HG03442 (cell line): ENCODE data around the gene LRRIQ4.

Experiments
- ATAC-seq: cut with Tn5 transposase; IDR thresholded peaks from one replicate; pipeline ENCODE4 v1.9.1; 2021; ENCODE audit warnings: mild to moderate bottlenecking, moderate library complexity; ENCODE audit not compliant: unreplicated experiment

Gene LRRIQ4

DNA sequence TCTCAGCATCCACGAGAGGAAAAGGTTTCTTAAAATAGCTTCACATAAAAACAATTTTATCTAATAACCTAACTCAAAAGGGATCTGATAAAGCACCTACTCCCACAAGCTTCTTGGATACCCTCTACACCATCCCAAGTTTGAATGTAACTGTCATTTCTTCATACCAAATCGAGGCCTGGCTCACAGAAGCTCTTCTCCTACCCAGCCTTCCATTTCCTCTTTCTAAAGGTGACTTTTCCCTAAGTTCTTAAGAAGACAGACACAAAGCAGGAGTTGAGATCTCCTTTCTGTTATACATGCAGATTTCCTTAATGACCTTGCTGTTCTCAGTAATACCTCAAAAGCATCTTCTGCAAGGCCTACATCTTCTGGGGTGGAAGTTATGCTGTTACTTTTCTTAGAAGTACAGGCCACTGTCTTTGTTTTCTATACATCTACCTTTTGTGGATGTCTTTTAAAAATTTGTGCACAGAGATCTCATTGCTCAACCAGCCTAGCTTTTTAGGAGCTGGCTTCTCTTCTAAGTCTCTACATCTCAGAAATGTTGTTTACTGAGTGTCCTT is 3.4 kb upstream of the LRRIQ4 start:
- ATAC-seq, result no peak

DNA sequence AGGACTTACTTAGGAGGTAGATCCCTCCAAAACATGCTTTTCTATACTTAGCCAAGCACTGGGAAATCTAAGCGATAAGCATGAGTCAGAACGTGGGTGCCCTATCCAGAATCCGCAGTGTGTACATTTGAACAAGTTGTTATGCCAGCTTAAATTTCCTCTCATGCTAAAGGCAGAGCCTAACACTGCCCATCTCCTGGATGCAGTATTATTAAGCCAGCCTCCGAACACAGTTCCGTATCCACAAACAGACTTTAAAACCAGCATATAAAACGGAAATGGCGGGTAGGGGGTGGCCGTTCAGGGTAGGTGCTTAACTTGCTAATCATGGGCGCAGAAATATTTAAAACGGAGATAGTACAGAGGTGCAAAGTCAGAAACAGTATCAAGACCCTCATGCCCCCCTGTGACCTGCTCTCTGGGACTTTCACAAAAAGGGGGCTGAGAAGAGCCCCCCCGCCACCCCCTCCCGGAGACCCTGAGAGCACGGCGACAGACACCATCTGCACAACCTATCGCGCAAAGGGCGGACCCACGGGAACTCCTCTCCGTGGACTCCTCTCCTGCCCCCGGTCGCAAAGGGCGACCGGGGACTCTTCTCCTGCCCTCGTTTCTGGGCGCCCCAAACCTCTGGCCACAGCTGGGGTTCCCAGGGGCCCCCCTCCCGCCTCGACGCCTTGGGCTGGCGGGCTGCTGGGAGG is 889 bp upstream of the LRRIQ4 start:
- peak; percentile 2 for ATAC-seq

- ATAC-seq, result no peak
Observed at GRCh38 chr3:169813278-169813677, 608 bp downstream of the LRRIQ4 start.

DNA sequence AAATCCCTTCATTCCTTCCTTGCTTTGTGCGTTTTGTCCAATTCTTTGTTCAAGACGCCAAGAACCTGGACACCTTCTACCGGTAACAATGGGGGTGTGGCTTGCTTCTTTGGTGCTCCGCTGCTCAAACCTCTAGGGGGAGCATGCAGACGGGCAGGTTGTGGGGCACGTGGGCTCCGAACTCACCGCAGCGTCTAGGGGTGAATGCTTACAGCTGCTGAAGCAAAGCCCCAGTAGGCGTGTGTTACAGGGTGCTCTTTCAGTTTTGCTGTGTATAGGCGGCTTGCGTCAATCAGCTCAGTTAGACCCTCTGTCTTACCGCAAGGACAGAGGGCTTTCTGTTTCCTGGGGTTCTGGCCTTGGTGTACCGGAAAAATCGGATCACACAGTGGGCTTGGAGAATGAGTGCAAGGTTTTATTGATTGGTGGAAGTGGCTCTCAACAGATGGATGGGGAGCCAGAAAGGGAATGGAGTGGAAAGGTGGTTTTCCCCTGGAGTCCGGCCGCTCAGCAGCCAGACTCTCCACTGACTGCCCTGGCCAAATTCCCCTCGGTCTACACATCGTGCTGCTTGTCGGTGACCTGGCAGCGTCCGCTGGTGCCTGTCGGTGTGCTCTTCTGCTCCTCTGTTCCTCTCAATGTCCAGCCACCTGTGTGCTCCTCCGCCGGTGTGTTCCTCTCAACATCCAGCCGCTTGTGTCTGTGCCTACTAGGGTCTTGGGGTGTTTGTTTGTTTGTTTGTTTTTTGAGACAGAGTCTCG is 1.3 kb downstream of the LRRIQ4 start:
- ATAC-seq, result peak; percentile 89

GRCh38 chr3:169815590-169816150 is 3.0 kb downstream of the LRRIQ4 start:
- no peak for ATAC-seq

- no peak for ATAC-seq
Observed at GRCh38 chr3:169818316-169818715, 5.6 kb downstream of the LRRIQ4 start.

DNA sequence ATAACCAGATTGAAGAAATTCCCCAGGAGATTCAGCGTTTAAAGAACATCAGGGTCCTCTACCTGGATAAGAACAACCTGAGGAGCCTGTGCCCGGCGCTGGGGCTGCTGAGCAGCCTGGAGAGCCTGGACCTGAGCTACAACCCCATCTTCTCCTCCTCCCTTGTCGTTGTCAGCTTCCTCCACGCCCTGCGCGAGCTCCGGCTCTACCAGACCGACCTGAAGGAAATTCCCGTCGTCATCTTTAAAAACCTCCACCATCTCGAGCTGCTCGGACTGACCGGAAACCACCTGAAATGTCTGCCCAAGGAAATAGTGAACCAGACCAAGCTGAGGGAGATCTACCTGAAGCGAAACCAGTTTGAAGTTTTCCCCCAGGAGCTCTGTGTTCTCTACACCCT is 9.4 kb downstream of the LRRIQ4 start:
- ATAC-seq, result no peak

DNA sequence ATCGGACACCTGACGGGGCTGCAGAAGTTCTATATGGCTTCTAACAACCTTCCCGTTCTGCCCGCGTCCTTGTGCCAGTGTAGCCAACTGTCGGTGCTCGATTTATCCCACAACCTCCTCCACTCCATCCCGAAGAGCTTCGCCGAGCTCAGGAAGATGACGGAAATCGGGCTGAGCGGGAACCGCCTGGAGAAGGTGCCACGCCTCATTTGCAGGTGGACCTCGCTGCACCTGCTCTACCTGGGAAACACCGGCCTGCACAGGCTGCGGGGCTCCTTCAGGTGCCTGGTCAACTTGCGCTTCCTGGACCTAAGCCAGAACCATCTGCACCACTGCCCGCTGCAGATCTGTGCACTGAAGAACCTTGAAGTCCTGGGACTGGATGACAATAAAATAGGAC is 9.9 kb downstream of the LRRIQ4 start:
- no peak for ATAC-seq

- ATAC-seq, result no peak
Observed at GRCh38 chr3:169822983-169823382, 10.3 kb downstream of the LRRIQ4 start.

DNA sequence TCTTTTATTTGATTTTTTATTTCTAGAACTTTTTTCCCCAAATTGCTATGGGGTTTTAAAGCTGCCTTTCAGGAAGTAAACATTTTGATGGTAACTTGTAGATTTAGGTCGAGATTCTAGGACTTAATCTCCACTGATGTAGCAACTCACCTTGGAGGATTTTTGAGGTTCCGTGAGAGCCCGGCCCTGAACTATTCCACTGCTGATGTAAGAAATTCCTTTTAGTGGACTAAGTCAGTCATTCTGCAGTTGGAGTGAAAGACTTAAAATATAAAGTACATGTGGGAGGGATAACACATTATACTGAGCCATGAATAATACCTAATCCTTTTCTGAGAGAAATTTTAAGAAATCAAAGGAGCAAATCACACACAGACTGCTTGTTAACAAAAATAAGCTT is 12.6 kb downstream of the LRRIQ4 start:
- no peak for ATAC-seq

DNA sequence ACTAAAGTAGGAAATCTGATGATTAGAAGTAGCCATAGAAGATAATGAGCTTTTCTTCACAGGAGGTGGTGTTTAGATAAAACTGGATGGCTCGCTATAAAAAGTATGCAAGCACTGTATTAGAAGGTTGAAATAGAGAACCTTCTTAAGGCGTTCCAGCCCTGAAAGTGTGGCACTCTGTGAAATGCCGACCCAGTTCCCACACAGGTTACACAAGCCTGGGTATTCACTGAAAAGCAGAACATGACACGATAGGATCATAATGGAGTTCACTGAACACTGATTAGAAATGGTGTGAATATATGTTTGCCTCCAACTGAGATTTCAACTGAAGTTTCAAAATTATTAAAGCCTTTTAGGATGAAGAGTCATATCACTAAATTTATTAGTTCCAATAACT is 15.0 kb downstream of the LRRIQ4 start:
- ATAC-seq, result no peak

GRCh38 chr3:169835533-169835932 is 22.9 kb downstream of the LRRIQ4 start:
- ATAC-seq, result no peak

GRCh38 chr3:169836078-169836941 is 23.6 kb downstream of the LRRIQ4 start:
- peak; percentile 89 for ATAC-seq

- no peak for ATAC-seq
Observed at GRCh38 chr3:169836942-169837275, 24.2 kb downstream of the LRRIQ4 start.

DNA sequence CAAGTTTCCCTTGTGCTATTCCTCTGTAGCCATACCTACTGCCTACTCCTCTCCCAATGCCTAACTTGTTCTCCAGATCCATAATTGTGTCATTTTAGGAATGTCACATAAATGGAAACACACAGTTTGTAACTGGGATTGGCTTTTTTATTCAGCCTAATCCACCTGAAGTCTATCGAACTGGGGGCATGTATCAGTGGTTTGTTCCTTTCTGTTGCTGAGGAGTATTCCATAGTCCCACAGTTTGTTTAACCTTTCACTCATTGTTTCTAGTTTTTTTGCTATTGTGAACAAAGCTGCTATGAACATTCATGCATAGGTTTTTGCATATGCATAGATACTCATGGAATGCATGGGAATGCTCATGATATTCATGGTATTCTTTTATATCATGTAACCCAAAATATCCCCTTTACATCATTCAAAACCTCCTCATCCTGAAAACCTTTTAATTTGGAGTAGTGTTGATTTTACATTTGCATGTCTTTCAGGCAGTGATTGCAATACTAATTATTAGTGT is 25.9 kb downstream of the LRRIQ4 start:
- ATAC-seq, result no peak

DNA sequence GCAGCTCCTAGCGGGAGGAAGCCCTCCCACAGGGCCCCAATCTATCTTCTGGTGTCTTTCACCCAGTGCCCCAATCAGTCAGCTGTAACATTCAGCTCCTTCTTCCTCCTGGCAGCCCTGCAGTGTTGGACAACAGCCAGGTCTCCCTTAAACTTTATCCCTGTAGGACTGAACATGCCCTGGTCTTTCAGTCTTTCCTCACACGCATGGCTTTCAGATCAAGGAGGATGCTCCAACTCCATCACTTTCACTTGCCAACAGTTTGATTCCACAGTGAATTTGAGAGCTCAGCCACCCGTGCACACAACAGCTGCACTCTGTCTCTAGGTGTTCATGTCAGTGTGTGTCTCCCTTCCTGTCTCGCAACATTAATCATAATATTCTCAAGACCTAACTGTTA is 28.5 kb downstream of the LRRIQ4 start:
- ATAC-seq, result peak; percentile 64

GRCh38 chr3:169842960-169843359 is 30.3 kb downstream of the LRRIQ4 start:
- ATAC-seq, result no peak

DNA sequence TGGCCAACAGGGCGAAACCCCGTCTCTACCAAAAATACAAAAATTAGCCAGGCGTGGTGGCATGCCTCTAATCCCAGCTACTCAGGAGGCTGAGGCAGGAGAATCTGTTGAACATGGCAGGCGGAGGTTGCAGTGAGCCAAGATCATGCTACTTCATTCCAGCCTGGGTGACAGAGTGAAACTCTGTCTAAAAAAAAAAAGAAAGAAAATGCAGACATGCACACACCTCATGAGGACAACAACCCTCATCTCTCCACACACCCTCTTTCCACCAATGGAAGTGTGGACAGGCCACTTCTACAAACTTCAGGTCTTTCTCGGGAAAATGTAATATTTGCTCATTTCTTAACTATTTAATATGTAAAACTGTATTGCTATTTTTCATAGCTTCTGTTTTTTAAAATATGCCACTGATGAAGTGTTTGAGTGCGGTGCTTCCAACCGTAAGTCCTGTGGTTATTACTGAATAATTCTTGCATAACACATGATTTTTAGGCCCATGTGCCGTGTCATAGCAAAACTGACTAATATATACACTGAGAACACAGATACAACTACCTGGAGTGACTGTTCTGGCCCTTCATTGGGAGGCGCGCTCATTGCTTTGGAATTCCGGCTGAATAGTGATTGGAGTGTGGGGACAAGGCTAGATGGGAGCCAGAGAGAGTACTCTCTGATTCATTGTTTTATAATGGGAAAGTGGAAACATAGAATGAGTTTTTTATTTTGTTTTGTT is 34.0 kb downstream of the LRRIQ4 start:
- peak; percentile 98 for ATAC-seq

- ATAC-seq, result no peak
Observed at GRCh38 chr3:169847896-169848295, 35.2 kb downstream of the LRRIQ4 start.

- ATAC-seq, result no peak
Observed at GRCh38 chr3:169848741-169849140, 36.1 kb downstream of the LRRIQ4 start.
